RPMI8226 (cell line): ENCODE measurements around the gene PGR.
A peak's percentile ranks its signal among the peaks of the same experiment; 100 is the strongest.

Experiments
- DNase-seq: peaks from one replicate; pipeline ENCODE4 v3.0.0-alpha.2; 2015

Gene PGR

GRCh38 chr11:101008961-101009689 lies 120.5 kb downstream of the PGR start:
- DNase-seq, result no peak

GRCh38 chr11:101003468-101003867 lies 126.1 kb downstream of the PGR start:
- peak; percentile 13 for DNase-seq

DNA sequence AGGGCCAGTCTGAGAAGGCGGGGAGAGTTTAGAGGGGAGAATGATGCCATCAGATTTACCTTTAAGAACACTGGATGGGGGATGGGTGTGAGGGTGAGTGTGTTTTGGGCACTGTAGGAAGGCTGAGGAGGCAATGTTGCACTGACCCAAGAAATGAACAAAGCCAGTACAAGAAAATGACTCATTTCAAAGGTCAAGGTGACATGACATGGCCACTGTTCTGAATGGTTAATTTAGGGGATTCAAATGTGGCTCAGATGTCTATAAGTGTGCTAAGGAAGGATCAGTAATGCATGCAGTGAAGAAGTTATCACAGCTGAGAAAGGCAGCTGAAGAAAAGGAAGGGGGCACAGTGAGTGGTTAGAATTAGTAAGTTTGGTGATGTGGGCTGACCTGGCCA lies 129.9 kb downstream of the PGR start:
- DNase-seq, result no peak

- DNase-seq, result no peak
These were observed 134.6 kb downstream of the PGR start for GRCh38 chr11:100994966-100995365.

GRCh38 chr11:100991541-100991940 lies 138.1 kb downstream of the PGR start:
- no peak for DNase-seq

DNA sequence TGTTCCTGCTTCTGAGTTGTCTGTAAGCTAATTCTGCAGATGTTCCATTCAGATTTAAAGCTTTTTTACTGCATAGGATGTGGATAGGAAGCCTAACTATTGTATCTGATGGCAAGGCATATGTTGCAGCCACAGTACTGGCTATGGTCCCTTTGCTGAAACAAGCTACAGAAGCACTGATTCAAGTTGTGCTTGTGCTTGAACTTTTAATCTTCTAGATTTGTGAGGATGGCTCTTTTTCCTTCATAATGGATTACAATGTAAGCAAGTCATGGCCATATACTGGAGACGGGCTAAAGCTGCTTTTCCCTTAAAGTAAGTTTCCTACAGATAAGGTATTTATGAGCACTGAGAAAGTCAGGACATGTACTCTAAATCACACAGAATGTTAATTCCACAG lies 138.7 kb downstream of the PGR start:
- DNase-seq, result no peak

DNA sequence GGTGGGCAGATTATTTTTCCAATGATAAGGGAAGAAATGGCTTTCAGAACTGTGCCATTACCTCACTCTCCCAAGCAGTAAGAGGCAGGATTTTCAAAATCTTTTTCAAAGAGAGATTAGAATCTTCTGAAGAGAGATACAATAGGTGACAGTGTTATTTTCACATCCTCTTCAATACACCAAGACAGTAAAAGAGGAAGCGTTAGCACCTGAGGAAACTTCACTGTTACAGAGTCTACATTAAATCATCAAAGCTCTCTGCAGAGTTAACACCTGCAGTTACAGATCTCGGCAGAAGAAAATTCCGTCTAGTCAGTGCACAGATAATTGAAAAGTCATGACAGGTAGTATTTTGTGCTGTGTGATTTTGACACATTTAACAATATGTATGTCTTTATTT lies 144.9 kb downstream of the PGR start:
- DNase-seq, result peak; percentile 39

GRCh38 chr11:100981196-100981824 lies 148.3 kb downstream of the PGR start:
- no peak for DNase-seq

GRCh38 chr11:100980156-100980555 lies 149.5 kb downstream of the PGR start:
- DNase-seq, result no peak
